ENCODE data around the gene FAM53B. TPM values are rescaled to one million over a fixed set of nuclear protein-coding genes. Genes with fewer than 3 reads are reported as not detected.

Gene FAM53B
- total RNA-seq, 1 experiment from 2014 or later, result 9.8 TPM

DNA sequence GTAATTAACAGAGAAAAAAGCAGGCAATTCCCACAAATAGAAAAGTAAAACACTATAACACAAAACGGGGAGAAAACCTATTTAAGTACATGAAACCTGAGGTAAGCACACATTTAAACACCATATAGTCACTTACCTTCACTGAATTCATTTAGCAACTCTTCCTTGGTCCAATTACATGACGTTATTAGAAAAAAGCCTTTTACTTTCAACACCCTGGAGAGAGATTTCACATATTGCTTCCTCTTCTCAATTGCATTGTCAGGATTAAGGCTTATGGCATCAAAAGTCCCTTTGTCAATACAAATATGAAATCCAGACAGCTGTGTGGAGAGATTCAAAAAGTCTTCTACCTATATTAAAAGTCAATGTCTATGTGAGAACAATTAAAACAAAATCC is 21.1 kb upstream of the FAM53B start:
- no peak for DNase-seq
- Histone ChIP-seq H3K4me2 (no peak overlapping the region), H3K4me3 (no peak overlapping the region), H3K9me2 (ENCODE audit: insufficient read depth) (no peaks in the 10 kb centered on the region), H3K27ac (no peak overlapping the region), H3K79me2 (ENCODE audit: low read depth) (no peaks in the 10 kb centered on the region), H3F3A (ENCODE audit: insufficient read depth, low read depth) (no peaks in the 10 kb centered on the region), H3K27me3 (ENCODE audit: insufficient read depth, low read depth) (no peaks in the 10 kb centered on the region), H3K9me3 (ENCODE audit: insufficient read depth, low read depth) (no peaks in the 10 kb centered on the region), H3K36me3 (ENCODE audit: low read depth) (no peaks in the 10 kb centered on the region), H2AFZ (no peak overlapping the region), H4K20me1 (ENCODE audit: insufficient read depth) (no peaks in the 10 kb centered on the region), H3K4me1 (replicated peaks; ENCODE audit: insufficient read depth) (no peaks in the 10 kb centered on the region)
- no TSS peak for BruUV-seq (replicated peaks)
- intact Hi-C loops (cut with micrococcal nuclease; ENCODE audit: unreplicated experiment), result no loop called here
- TF ChIP-seq EZH2 (IDR thresholded peaks at IDR 0.05; ENCODE audit: low read depth), result no peak
- TF ChIP-seq, protein P1, sequence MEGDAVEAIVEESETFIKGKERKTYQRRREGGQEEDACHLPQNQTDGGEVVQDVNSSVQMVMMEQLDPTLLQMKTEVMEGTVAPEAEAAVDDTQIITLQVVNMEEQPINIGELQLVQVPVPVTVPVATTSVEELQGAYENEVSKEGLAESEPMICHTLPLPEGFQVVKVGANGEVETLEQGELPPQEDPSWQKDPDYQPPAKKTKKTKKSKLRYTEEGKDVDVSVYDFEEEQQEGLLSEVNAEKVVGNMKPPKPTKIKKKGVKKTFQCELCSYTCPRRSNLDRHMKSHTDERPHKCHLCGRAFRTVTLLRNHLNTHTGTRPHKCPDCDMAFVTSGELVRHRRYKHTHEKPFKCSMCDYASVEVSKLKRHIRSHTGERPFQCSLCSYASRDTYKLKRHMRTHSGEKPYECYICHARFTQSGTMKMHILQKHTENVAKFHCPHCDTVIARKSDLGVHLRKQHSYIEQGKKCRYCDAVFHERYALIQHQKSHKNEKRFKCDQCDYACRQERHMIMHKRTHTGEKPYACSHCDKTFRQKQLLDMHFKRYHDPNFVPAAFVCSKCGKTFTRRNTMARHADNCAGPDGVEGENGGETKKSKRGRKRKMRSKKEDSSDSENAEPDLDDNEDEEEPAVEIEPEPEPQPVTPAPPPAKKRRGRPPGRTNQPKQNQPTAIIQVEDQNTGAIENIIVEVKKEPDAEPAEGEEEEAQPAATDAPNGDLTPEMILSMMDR (conservative IDR thresholded peaks at IDR 0.05), result no peak
- ChIA-PET POLR2A (ENCODE audit: unreplicated experiment) (no interaction called here), CTCF (no interaction called here)

DNA sequence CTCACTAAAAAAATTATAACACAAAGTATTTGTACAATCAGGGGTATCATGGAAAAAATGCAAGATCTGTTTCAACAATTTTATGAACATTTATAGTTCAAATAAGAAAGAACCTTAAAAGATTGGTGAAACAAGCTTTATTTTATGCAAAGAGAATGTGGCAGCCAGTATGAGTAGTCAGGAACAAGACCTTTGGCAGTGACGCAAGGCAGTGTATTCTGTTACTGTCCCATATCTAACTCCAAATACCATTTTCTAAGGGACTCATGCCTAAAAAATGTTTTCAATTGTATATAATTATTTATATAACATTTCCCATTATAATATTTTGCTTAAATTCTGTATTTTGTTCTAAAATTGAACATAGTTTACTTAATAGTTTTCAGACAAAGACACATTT is 19.1 kb upstream of the FAM53B start:
- H3K9me3 ChIP-seq (ENCODE audit: insufficient read depth, low read depth), result no peaks in the 10 kb centered on the region
- no peak for DNase-seq
- H3F3A ChIP-seq (ENCODE audit: insufficient read depth, low read depth), result no peaks in the 10 kb centered on the region
- H3K36me3 ChIP-seq (ENCODE audit: low read depth), result no peaks in the 10 kb centered on the region
- no peaks in the 10 kb centered on the region for H3K79me2 ChIP-seq (ENCODE audit: low read depth)
- no peaks in the 10 kb centered on the region for H3K27me3 ChIP-seq (ENCODE audit: insufficient read depth, low read depth)
- no peak overlapping the region for H3K4me2 ChIP-seq
- H4K20me1 ChIP-seq (ENCODE audit: insufficient read depth), result no peaks in the 10 kb centered on the region
- no peaks in the 10 kb centered on the region for H3K9me2 ChIP-seq (ENCODE audit: insufficient read depth)
- H3K27ac ChIP-seq, result no peak overlapping the region
- no peak overlapping the region for H2AFZ ChIP-seq
- intact Hi-C loops (cut with micrococcal nuclease; ENCODE audit: unreplicated experiment), result no loop called here
- ChIA-PET POLR2A (ENCODE audit: unreplicated experiment) (no interaction called here), CTCF (interaction anchor here (0.6 kb wide), 1 partner anchor 19 kb away, joined by 4 read pairs; no protein-coding TSS in a partner anchor)
- no peaks in the 10 kb centered on the region for H3K4me1 ChIP-seq (replicated peaks; ENCODE audit: insufficient read depth)
- H3K4me3 ChIP-seq, result no peak overlapping the region
- no TSS peak for BruUV-seq (replicated peaks)
- TF ChIP-seq, protein P1 (conservative IDR thresholded peaks at IDR 0.05), result no peak
- no peak for TF ChIP-seq EZH2 (IDR thresholded peaks at IDR 0.05; ENCODE audit: low read depth)

DNA sequence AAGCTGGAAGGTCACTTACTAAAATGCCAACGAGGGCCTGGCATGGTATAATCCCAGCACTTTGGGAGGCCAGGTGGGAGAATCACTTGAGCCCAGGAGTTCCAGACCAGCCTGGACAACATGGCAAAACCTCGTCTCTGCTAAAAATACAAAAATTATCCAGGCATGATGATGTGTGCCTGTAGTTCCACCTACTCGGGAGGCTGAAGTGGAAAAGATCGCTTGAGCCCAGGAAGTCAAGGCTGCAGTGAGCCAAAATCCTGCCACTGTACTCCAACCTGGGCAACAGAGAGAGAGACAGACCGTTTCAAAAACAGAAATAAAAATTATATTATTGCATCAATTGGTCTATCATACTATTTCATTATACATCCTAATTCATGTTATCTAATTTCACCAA is 18.1 kb upstream of the FAM53B start:
- H3K4me1 ChIP-seq (replicated peaks; ENCODE audit: insufficient read depth), result no peaks in the 10 kb centered on the region
- H3F3A ChIP-seq (ENCODE audit: insufficient read depth, low read depth), result no peaks in the 10 kb centered on the region
- CTCF ChIA-PET, result no interaction called here
- H3K36me3 ChIP-seq (ENCODE audit: low read depth), result no peaks in the 10 kb centered on the region
- no peak overlapping the region for H3K4me3 ChIP-seq
- no TSS peak for BruUV-seq (replicated peaks)
- H3K27ac ChIP-seq, result no peak overlapping the region
- H3K4me2 ChIP-seq, result no peak overlapping the region
- no peak for DNase-seq
- H2AFZ ChIP-seq, result no peak overlapping the region
- no peaks in the 10 kb centered on the region for H3K79me2 ChIP-seq (ENCODE audit: low read depth)
- POLR2A ChIA-PET (ENCODE audit: unreplicated experiment), result no interaction called here
- no peaks in the 10 kb centered on the region for H4K20me1 ChIP-seq (ENCODE audit: insufficient read depth)
- no peaks in the 10 kb centered on the region for H3K9me2 ChIP-seq (ENCODE audit: insufficient read depth)
- intact Hi-C loops (cut with micrococcal nuclease; ENCODE audit: unreplicated experiment), result no loop called here
- H3K9me3 ChIP-seq (ENCODE audit: insufficient read depth, low read depth), result no peaks in the 10 kb centered on the region
- no peaks in the 10 kb centered on the region for H3K27me3 ChIP-seq (ENCODE audit: insufficient read depth, low read depth)
- TF ChIP-seq, protein P1 (conservative IDR thresholded peaks at IDR 0.05), result no peak
- no peak for TF ChIP-seq EZH2 (IDR thresholded peaks at IDR 0.05; ENCODE audit: low read depth)
